Sigmoid colon (tissue), 4 donors: Measurements from ENCODE around the gene TKFC.
A peak's percentile ranks its signal among the peaks of the same experiment; 100 is the strongest.

Experiments used
- EP300 ChIP-seq, 4 donors: sonication (generic); formaldehyde crosslinking; IDR thresholded peaks; one replicate each; pipeline ENCODE4 v1.6.1; 2017; ENCODE audit warnings: antibody characterized with exemption in 4 of 4
- POLR2A ChIP-seq, 2 donors: fragments of 450-650 bp; IDR thresholded peaks; one replicate each; pipeline ENCODE4 v1.6.1; 2016; ENCODE audit warnings: antibody characterized with exemption in 2 of 2, mild to moderate bottlenecking in 2 of 2, moderate library complexity in 2 of 2
- TF ChIP-seq, protein P1 (sequence below), 4 experiments: fragments of 450-650 bp in 3 of 4; fragments of 200-600 bp in 1 of 4; IDR thresholded peaks; one replicate each; pipeline ENCODE4 v1.5.1; 2016 to 2019; ENCODE audit warnings: antibody characterized with exemption in 4 of 4, mild to moderate bottlenecking in 3 of 4, moderate library complexity in 2 of 4

DNA sequence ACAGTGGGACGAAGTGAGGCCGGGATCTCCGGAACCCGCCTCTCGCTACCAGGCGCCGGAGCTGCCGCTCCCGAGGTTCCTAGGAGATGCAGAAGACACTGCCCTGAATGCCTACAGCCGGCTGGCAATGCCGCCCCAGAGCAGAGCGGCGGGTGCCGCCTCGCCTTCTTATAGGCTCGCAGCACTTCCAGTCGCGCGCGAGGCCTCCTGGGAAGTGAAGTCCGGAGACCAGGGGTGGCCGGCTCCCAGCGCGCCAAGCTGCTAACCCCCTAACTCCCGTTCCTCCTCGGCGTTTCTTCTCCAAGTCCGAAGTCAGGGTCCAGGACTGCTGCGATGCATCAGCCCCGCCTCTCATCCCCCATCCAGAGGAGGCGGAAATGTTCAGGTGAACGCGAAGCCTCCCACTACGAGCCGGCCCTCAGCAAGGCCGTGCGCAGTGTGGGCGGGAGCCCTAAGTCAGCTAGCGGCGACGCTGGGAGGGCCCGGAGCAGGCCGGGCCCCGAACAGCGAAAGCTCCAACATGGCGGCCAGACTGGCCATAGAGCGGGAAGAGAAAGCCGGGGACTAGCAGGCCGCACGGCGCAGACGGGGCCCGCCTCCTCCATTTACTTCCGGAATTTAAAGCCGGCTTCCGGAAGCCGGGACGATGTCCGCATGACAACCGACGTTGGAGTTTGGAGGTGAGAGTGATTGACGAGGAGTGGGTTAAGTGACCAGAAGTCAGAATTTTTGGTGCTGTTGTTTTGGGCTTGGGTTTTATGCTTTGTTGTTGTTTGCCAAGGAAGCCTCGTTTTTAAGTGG, 28.9 kb downstream of the TKFC start, which contains the start of the genes CYB561A3 and TMEM138:
- TF ChIP-seq, protein P1, sequence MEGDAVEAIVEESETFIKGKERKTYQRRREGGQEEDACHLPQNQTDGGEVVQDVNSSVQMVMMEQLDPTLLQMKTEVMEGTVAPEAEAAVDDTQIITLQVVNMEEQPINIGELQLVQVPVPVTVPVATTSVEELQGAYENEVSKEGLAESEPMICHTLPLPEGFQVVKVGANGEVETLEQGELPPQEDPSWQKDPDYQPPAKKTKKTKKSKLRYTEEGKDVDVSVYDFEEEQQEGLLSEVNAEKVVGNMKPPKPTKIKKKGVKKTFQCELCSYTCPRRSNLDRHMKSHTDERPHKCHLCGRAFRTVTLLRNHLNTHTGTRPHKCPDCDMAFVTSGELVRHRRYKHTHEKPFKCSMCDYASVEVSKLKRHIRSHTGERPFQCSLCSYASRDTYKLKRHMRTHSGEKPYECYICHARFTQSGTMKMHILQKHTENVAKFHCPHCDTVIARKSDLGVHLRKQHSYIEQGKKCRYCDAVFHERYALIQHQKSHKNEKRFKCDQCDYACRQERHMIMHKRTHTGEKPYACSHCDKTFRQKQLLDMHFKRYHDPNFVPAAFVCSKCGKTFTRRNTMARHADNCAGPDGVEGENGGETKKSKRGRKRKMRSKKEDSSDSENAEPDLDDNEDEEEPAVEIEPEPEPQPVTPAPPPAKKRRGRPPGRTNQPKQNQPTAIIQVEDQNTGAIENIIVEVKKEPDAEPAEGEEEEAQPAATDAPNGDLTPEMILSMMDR (IDR thresholded peaks at IDR 0.05): no peak
- no peak for TF ChIP-seq EP300 (IDR thresholded peaks at IDR 0.05)
- TF ChIP-seq POLR2A (IDR thresholded peaks at IDR 0.05): peak; percentile 47 to 85
